ENCODE measurements around the gene AHCTF1. TPM values are rescaled to one million over a fixed set of nuclear protein-coding genes. Genes with fewer than 3 reads are reported as not detected.

Gene AHCTF1
- total RNA-seq, 1 donor from 2014 or later: 47.9 TPM

DNA sequence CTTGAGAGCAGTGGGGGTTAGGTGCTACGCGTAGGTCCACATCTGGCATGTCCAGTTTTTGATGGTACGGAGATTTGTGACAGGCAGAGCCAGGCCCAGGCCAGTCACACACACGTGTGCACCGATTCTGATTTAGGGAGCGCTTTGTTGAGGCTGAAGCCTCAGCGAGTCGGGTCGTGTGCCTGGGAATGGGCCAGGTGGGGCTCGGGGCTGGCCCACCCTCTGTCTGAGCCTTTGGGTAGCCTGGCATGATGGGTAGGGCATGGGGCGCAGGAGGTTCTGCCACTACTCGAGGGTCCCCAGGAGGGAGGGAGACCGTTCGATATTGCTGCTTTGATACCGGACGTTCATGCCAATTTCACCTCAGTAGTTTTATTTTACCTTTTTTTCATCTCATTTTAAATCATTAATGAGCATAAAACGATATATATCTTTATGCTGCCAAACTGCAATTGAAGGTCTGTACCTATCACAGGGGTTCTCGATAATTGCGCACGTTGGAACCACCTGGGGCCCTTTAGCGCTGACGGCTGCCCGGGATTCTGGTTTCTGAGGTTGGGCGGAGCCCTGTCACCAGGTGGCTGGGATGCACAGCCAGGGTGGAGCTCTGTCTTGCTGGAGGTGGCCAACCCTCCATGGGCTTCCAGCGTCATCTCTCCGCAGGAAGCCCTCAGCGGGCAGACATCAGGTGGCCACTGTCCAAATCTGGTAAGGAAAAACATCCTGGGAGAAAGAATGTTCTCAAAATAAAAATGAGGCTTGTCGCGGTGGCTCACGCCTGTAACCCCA is 135.6 kb downstream of the AHCTF1 start:
- H3K4me3 Mint-ChIP-seq: no peak overlapping the region
- no peaks in the 10 kb centered on the region for H3K9me3 Mint-ChIP-seq
- no peak overlapping the region for H3K27ac Mint-ChIP-seq
- intact Hi-C loops (cut with micrococcal nuclease): no loop called here
- DNase-seq: no peak
- H3K4me1 Mint-ChIP-seq: no peaks in the 10 kb centered on the region
- no peaks in the 10 kb centered on the region for H3K27me3 Mint-ChIP-seq
- no peaks in the 10 kb centered on the region for H3K36me3 Mint-ChIP-seq (ENCODE audit: low read depth)

DNA sequence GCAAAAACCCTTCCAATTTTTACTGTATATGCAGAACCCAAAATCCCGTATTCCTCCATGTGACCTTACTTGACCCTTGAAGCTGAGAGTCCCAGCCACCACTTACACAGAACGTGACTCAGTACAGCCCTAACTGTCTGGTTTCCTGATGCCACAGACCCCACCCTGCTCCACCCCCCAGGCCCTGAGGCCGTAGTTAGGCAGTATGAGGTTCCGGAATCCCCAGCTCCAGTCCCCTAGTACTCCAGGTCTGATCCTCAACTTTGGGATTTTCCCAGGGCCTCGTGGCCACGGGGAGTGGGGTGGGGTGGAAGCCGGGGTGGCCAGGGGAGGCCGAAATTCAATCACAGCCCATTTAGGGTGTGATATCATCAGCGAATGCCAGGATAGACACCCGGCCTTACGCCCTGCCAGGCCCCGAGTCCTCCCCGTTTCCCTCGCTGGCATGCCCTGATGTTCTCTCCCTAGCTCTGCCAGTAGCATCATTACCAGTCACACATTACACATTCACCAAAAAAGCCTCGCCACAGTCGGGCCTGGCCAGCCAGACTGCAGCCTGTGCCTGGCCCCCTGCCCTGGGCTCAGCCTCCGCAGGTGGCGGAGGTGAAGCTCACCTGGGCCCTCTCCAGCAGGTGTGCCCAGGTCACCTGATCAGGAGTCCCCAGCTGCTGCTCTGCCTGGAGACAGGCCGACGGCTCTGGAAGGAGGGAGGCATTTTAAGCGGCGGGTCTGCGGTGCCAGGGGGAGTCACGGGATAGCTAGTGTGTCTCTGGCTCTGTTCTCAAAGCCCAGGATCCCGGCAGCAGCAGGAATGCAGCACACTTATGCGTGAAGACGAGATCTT is 136.7 kb downstream of the AHCTF1 start:
- Mint-ChIP-seq H3K36me3 (ENCODE audit: low read depth) (no peaks in the 10 kb centered on the region), H3K27ac (no peak overlapping the region), H3K9me3 (no peaks in the 10 kb centered on the region), H3K27me3 (no peaks in the 10 kb centered on the region), H3K4me3 (no peak overlapping the region), H3K4me1 (no peaks in the 10 kb centered on the region)
- no peak for DNase-seq
- intact Hi-C loops (cut with micrococcal nuclease): no loop called here

DNA sequence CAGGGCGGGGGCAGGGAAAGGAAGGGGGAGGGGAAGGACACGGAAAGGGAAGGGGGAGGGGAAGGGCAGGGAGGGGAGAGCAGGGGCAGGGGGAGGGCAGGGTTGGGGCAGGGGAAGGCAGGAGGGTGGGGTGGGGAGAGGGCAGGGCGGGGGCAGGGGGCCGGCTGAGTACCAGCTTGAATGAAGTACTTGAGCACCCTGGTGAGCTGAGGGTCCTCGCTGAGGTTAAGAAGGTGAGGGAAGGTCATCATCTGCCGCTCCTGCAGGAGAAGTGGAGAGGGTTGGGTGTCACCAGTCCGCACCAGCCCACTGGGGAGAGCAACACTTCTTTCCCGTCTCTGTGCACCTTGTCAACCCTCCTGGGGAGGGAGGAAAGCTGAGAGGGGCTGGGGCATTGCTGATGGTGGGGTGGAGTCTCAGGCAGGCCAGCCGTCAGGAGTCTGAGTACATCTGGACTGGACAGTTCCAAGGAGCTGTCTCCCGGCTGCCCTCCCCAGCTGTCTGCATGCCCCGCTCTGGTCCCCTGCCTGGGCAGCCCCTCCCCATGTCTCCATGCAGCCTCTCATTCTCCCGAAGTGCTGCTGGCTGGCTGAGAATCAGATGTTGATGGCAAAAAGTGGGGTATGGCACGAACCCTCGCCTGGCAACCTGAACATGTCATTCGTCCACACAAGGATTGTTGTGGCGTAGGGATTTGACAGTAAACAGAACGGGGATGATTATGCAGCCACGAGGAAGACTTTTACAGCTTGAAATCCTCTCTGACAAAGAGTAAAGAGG is 137.5 kb downstream of the AHCTF1 start:
- H3K4me1 Mint-ChIP-seq: no peaks in the 10 kb centered on the region
- H3K9me3 Mint-ChIP-seq: no peaks in the 10 kb centered on the region
- no peak overlapping the region for H3K4me3 Mint-ChIP-seq
- intact Hi-C loops (cut with micrococcal nuclease): no loop called here
- no peaks in the 10 kb centered on the region for H3K27me3 Mint-ChIP-seq
- H3K27ac Mint-ChIP-seq: no peak overlapping the region
- no peaks in the 10 kb centered on the region for H3K36me3 Mint-ChIP-seq (ENCODE audit: low read depth)
- DNase-seq: no peak

DNA sequence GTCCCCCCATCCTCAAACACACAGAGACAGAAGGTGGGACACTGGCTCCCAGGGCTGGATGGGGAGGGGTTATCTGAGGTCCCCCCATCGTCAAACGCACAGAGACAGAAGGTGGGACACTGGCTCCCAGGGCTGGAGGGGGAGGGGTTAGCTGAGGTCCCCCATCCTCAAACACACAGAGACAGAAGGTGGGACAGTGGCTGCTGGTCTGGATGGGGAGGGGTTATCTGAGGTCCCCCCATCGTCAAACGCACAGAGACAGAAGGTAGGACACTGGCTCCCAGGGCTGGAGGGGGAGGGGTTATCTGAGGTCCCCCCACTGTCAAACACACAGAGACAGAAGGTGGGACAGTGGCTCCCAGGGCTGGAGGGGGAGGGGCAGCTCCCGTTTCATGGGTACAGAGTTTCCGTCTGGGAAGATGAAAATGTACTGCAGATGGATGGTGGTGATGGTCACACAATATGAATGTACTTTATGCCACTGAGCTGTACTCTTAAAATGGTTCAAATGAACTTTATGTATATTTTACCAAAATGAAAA is 138.3 kb downstream of the AHCTF1 start:
- Mint-ChIP-seq H3K27ac (no peak overlapping the region), H3K36me3 (ENCODE audit: low read depth) (no peaks in the 10 kb centered on the region), H3K9me3 (no peaks in the 10 kb centered on the region), H3K4me3 (no peak overlapping the region), H3K4me1 (no peaks in the 10 kb centered on the region), H3K27me3 (no peaks in the 10 kb centered on the region)
- DNase-seq: no peak
- intact Hi-C loops (cut with micrococcal nuclease): no loop called here

DNA sequence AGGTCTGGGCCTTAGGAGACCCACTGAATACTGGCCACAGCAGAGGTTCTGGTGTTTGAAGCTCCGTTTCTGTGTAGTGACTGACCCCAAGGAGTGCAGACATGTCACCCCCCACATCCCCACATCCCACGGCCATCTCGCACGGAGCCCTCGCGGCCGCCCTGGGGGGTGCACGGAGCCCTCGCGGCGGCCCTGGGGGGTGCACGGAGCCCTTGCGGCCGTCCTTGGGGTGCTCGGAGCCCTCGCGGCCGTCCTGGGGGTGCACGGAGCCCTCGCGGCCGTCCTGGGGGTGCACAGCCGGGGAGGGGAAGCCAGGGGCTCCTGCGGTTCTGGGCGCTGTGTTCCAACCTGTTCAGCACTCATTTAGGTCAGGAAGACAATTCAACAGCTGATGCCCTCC is 139.1 kb downstream of the AHCTF1 start:
- Mint-ChIP-seq H3K27ac (no peak overlapping the region), H3K9me3 (no peaks in the 10 kb centered on the region), H3K4me3 (no peak overlapping the region), H3K4me1 (no peaks in the 10 kb centered on the region), H3K36me3 (ENCODE audit: low read depth) (no peaks in the 10 kb centered on the region), H3K27me3 (no peaks in the 10 kb centered on the region)
- intact Hi-C loops (cut with micrococcal nuclease): no loop called here
- DNase-seq: no peak

DNA sequence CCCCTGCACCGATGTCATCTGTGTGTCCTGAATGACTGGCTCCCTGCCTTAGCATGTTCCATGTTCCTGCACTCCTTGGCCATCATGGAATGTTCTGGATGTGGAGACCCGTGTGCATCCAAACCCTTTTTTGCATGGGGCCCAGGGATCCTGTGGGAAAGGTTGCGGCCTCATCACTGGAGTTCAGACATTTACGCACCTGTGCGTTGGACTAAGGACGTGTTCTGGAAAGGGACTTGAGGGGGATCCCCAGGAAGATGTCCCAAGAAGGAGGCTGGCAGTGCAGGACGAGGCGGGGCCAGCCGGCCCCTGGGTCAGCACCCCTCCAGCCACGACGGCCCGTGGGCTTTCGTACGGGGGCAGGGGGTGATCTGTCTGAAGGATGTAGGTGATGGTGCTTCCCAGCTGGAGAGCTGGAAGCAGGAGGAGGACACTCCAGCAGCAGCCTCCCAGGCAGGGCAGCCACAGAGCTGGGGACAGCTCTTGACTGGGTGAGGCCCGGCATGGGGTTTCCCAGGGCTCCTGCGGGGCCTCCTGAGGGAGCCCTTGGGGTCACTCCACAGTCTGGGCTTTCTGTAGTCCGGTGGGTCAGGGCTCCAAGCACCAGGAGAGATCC is 140.3 kb downstream of the AHCTF1 start:
- intact Hi-C loops (cut with micrococcal nuclease): no loop called here

DNA sequence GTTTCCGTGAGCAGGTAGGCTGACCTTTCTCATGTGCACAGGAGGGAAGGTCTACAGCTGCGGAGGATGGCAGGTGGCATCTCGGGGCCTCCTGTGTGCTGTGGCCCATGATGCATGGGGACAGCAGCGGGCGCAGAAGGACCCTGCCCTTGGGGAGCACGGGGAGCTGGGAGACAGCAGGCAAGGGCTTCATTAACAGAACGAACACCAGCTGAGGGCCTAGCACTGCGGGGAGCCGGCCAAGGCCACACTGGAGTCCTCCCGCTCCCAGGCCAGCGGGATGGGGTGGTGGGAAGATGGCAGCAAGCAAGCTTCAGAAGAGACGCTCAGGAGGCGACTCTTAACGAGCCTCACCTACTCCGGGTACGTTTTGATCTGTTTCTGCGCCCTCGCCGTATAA is 140.9 kb downstream of the AHCTF1 start:
- Mint-ChIP-seq H3K27ac (no peak overlapping the region), H3K9me3 (no peaks in the 10 kb centered on the region), H3K4me3 (no peak overlapping the region), H3K27me3 (no peaks in the 10 kb centered on the region), H3K36me3 (ENCODE audit: low read depth) (no peaks in the 10 kb centered on the region), H3K4me1 (no peaks in the 10 kb centered on the region)
- DNase-seq: no peak
- intact Hi-C loops (cut with micrococcal nuclease): no loop called here

More for the DNA sequence above, 140.3 kb downstream of the AHCTF1 start:
- Mint-ChIP-seq H3K9me3 (no peaks in the 10 kb centered on the region), H3K36me3 (ENCODE audit: low read depth) (no peaks in the 10 kb centered on the region), H3K4me1 (no peaks in the 10 kb centered on the region), H3K27ac (no peak overlapping the region), H3K4me3 (no peak overlapping the region), H3K27me3 (no peaks in the 10 kb centered on the region)
- DNase-seq: no peak

DNA sequence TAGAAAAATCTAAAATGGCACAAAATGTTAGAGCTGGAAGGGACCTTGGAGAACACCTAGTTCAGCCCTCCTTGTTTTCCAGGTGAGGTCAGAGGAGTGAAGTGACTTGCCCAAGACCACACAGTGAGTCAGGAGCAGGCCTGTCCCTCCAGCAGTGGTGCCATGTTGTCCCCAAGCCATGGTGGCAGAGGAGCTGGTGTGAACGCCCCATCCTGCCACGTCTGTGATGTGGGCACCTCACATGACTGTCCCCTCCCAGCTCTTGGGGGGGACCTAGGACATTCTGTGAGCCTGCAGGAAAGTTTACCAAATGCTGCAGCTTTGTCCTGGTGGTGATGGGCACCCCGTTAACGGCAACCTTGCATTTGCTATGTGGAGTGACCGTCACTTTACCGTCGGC is 141.4 kb downstream of the AHCTF1 start:
- H3K27me3 Mint-ChIP-seq: no peaks in the 10 kb centered on the region
- no peaks in the 10 kb centered on the region for H3K9me3 Mint-ChIP-seq
- no peaks in the 10 kb centered on the region for H3K4me1 Mint-ChIP-seq
- no peaks in the 10 kb centered on the region for H3K36me3 Mint-ChIP-seq (ENCODE audit: low read depth)
- intact Hi-C loops (cut with micrococcal nuclease): no loop called here
- DNase-seq: no peak
- H3K27ac Mint-ChIP-seq: no peak overlapping the region
- no peak overlapping the region for H3K4me3 Mint-ChIP-seq

DNA sequence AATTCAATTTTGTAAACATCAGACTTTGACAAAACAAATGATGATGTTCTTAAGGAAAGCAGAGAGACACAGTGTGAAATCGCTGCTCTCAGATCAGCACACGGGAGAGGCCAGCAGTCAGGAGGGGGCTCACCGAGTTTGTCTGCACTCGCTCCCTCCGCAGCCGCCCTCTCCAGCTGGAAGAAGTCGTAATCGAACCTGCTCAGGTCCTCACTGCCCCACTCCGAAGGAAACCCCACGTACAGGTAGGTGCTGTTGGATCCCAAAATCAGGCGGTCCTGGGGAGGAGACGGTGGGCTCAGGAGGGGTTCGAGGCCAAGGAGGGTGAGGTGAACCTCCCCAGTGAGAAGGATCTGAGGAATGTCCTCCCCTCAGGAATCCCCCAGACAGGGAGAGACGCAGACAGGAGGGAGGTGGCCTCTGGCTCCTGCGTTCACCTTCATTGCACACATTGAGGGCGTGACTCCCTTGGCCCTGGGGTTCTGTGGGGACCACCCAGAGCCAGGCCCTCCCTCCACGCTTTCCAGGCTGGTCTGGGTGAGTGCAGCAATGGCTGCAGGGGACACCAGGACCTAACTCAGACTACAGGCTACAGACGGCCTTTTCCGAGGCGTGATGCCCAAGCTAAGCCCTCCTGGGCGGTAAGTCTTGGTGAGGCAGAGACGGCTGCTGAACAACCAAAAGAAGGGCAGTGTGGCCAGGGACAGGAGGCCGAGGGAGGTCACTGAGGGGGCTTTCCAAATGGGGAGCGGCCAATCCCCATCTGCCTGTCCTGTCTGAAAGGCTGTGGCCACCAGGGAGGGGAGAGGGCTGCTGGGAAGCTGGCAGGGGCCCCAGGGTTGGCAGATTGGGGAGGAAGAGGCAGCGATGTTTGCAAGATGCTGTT is 142.1 kb downstream of the AHCTF1 start:
- no peaks in the 10 kb centered on the region for H3K9me3 Mint-ChIP-seq
- no peak overlapping the region for H3K4me3 Mint-ChIP-seq
- H3K4me1 Mint-ChIP-seq: peaks cover 5% of the 10 kb centered on the region
- no peak for DNase-seq
- intact Hi-C loops (cut with micrococcal nuclease): no loop called here
- H3K27ac Mint-ChIP-seq: no peak overlapping the region
- H3K27me3 Mint-ChIP-seq: no peaks in the 10 kb centered on the region
- H3K36me3 Mint-ChIP-seq (ENCODE audit: low read depth): no peaks in the 10 kb centered on the region

Other genes starting within 250 kb of the AHCTF1 start
- 31.7 and 32.3 TPM in 2 replicates for gene SCCPDH, start 207.5 kb downstream of the AHCTF1 start, total RNA-seq
- 0.65 and 0.95 TPM in 2 replicates for gene ZNF695, start 76.1 kb upstream of the AHCTF1 start, total RNA-seq
- gene ZNF670, start 146.9 kb upstream of the AHCTF1 start, total RNA-seq: 2.8 TPM in 2 replicates
- gene ZNF669, start 172.4 kb upstream of the AHCTF1 start, total RNA-seq: 6.2 and 6.7 TPM in 2 replicates
- gene ZNF124, start 240.1 kb upstream of the AHCTF1 start, total RNA-seq: 14.9 and 18.5 TPM in 2 replicates

All from activated CD4-positive, alpha-beta T cell treated with anti-CD3 and anti-CD28 coated beads, Interleukin-2, amount 10 ng/mL, durations not matched to agents 24 days and 14 days (primary cell).